GDM1 (cell line): ENCODE measurements around the gene TMEM108.

Experiments
- DNase-seq: peaks from one replicate; lab custom pipeline; 2025; lab: John Stamatoyannopoulos, UW

The TMEM108 gene

DNA sequence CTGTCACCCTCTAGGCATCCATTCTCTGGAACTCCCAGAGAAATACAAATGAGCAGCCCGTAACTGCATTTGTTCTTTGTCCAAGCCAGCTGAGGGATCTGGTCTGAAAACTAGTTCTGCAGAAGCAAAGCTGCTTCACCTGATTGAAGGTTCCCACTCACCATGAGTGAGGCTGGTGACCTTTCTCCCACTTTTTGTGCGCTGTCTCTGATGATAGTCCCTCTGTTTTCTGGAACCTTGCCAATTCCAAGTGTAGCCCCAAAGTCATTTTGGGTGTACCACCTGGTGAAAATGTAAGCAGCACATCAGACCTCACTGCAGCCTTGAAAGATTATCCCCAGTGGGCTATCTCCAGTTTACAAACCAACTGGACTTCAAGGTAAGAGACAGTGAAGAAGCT lies 322.3 kb downstream of the TMEM108 start:
- DNase-seq: no peak

DNA sequence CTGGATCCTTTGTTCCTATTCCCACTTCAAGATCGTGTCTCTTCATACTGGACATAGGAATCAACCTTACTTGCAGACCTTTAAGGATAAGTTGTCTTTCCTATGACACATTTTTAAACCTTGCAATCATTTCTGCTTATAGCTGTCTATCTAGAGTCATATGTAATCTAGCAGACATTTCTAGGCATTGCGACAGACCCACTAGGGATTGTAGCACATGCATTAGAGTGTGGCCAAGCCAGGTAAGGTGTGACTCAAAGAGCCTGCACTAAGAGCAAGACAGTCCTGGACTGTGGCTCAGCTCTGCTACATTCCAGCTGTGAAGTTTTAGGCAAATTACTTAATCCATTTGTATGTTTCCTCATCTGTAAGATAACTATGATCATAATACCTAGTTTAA lies 322.8 kb downstream of the TMEM108 start:
- DNase-seq: no peak

DNA sequence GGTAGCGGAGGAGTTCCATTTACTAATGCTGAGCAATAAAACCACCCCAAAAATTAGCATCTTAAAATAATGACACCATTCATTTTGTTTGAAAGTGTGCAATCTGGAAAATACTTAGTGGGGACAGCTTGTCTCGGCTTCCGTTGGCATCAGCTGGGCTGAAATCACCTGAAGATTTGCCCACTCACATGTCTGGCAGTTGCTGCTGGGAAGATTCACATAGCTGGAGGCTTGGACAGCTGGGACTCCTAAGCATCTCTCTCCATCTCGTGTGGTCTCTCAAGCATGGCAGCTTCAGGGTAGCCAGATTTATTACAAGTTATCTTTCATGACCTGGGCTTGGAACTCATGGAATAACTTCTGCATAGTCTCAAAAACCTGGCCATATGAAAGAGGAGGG lies 323.2 kb downstream of the TMEM108 start:
- no peak for DNase-seq

DNA sequence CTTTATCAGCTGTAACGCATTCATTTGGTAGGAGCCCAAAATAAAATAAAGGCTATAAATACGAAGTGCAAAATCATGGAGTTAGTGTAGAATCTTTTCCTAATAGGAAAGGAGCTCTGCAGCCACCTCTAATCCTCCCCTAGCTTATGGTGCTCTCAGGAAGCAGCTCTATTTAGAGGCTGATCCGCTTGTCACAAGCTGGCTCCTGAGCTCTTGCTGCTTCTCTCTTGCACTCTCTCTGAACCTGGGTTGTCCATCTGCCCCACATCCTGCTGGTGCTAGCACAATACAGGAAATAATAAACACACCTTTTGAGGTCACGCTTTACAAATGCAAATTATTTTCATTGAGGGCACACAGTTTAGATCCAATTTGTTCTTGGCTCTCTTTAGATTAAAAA lies 324.3 kb downstream of the TMEM108 start:
- DNase-seq: no peak

DNA sequence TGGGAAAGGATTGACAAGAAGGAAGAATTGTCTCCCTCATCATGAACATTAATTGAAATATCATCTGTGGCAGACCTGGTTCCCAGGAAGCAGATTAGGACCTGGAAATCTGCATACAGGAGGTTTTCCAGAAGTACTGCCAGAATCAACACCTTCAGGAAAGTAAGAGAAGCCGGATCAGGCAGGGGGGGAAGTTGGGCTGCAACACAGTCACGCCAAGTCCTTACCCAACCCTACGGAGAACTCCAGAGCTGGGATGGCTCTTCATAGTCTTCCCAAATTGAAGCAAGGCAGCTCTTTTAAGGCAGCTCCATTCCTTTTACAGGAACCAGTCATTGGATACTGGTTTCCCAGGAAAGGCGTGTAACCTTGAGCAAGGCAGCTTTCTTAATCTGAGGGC lies 326.5 kb downstream of the TMEM108 start:
- no peak for DNase-seq

DNA sequence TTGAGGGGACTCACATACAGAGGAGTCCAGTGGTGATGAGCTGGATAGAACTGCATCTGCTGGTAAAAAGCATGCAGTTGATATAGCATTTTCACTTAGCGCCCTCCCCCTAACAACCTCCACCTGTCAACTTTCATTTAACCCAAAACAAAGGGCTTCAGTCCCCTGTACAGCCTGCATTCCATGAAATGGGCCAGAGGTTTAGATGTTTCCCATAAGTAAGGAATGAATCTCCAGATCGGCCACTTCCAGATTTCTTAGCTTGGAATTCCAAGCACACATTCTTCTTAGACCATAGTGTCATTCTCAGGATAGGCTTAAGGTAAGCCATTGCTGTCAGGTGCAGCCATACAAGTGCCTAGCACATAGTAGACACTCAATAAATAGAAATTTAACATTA lies 328.7 kb downstream of the TMEM108 start:
- no peak for DNase-seq

DNA sequence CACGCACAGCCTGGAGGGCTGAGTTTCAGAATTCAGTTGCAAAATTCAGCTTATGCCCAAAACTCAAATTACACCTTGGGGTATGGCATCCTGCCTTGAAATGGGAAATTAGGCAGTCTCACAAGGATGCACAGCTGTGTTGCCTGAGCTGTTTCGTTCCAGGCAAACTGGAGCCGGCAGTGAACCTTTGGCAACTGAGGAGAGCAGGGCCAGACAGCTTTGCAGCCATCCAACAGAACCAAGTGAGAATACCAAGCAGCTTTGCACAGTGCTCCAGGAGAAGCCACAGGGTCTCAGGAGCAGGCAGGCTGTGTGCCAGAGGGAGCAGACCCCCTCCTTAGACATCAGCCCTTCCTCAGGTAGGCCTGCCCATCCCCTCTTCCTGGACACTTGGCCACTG lies 329.2 kb downstream of the TMEM108 start:
- no peak for DNase-seq

DNA sequence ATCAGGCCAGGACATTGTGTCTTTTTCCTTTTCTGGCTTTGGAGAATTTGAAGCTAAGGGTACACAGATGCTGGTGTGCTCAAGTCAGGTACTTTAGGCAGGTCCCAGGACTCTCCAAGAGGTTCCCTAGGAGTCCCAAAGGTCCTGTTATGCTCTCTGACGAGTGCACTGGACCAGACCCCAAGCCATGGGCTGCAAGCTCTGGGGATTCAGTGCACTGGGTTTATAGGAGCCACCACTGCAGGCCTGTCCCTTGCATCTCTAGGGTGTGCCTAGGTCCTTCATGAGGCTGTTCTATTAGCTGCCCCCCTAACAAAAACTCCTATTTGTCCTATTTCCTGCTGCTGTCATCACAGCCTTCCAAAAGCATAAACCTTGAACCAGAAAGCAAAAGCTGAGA lies 329.8 kb downstream of the TMEM108 start:
- no peak for DNase-seq

DNA sequence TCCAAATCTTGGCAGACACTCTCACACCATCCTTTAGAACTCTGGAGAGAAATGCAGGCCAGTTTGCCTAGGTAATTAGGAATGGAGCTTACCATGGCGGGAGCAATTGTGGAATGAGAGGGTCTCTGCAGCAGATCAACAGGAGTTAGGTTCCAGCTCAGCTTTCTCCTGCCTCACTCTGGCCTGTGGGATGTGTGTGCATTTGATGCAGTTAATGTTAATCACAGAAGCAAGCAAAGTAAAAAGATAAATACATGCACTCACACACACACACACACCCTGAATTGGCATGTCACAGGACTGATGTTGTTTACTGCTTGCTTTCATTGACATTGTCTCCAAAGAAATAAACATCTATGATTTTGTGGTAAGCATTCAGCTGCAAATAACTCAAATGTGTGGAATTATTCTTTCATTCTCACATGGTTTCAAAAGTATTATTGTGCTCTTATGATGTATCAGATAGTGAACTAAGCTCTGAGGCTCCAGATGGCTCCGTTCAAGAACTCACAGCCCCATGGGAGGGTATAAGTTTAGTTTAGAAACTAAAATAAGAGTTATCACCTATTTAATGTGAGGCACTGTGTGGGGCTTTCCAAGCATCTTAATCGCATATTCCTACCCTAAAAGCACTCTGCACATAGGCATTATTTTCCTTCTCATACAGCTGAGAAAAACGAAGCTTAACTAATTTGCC lies 330.3 kb downstream of the TMEM108 start:
- DNase-seq: no peak

DNA sequence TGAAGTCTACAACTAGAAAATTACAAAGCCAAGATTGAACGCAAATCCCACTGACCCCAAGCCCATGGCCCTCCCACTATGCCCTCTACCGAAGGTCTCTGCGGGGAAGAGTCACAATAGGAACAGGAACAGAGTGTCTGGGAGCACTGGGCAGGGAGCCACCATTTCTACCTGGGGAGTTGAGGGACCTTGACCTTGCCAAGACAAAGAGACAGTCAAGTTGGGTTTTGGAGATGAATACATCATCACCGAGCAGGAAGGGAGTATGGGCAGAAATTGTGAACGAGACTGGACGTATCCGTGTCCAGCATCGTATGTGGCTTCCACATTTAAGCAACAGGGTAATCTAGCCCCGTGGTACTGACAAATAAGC lies 330.9 kb downstream of the TMEM108 start:
- no peak for DNase-seq

DNA sequence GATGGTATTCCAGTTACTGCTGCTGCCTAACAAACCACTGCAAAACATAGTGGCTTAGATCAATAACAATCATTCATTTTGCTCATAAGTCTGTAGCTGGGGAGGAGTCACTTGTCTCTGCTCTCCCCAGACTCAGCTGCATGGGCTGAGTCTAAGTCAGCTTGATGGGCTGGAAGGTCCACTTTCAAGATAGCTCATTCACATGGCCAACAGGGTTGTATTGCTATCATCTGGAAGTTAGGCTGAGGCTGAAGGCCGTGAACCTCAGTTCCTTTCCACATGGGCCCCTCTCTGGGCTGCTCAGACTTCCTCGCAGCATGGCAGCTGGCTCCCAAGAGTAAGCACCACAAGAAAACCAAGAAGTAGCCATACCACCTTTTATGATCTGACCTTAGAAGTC lies 333.0 kb downstream of the TMEM108 start:
- no peak for DNase-seq

DNA sequence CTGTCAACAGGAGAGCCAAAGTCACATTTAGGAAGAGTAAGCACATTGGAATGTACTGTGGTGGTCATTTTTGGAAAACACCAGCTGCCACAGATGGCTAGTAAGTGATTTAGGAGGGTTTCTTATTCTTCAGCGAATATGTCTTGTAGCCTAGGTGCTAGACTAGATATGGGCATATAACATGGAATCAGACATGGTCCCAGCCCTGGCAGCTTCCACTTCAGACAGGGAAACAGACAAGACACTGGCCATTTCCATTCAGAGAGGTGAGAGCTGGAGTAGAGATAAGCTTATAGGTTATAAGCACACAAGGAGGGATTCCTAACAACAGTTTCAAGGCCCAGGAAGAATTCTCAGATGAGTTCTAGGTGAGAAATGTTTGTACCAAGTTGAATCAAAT lies 333.5 kb downstream of the TMEM108 start:
- DNase-seq: no peak

DNA sequence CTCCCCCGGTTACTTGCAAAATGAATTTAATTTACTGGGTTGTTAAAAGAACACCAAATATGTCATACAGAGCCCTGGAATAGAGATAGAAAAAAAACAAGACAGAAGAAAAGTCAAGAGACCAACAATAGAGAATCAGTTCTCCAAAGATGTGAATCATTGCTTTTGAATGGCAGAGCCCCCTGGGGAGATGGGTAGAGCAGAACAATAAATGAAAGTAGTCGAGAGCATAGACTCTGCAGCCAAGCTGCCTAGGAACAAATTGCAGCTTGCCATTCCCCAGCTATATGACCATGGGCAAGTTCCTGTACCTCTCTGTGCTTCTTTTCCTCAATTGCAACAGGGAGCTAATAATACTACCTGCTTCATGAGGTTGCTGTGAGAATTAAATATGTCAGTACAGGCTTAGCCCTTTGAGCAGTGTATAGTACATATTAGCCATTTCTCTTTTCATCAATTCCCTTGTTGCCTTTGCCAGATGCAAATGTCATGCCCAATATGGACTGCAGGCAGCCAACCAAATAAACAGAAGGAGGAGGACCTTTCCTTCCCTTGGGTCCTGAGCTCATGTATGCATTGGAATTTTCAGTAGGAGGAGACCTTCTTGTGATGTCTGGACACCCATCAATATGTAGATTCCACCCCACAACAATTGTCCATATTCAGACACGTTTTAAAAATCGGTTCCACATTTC lies 336.7 kb downstream of the TMEM108 start:
- no peak for DNase-seq

DNA sequence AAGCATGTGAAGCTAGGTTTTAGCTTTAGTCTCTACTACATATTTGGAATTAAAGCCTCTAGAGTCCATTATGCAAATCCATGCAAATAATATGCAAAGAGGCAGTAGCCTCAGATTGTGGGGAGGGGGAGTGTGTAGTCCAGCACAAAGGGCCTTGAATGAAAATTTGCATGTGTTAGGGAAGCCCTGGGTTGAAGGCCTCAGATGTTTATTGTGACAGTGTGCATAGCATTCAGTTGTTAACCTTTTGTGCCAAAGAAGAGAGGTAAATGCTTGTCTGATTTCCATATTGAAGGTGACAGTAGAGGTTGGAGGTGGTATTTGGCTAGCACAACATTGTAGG lies 337.2 kb downstream of the TMEM108 start:
- DNase-seq: no peak

DNA sequence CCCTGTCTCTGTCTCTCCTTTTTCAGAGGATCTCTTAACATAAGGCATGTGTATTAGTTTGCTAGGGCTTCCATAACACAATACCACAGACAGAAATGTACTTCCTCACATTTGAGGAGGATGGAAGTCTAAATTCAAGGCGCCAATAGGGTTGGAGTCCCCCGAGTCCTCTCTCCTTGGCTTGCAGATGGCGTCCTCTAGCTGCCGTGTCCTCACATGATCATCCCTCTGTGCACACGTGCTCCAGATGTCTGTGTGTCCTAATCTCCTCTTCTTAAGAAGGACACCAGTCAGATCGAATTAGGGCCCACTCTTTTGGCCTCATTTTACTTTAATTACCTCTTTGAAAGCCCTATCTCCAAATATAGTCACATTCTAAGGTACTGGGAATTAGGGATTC lies 338.6 kb downstream of the TMEM108 start:
- DNase-seq: no peak

DNA sequence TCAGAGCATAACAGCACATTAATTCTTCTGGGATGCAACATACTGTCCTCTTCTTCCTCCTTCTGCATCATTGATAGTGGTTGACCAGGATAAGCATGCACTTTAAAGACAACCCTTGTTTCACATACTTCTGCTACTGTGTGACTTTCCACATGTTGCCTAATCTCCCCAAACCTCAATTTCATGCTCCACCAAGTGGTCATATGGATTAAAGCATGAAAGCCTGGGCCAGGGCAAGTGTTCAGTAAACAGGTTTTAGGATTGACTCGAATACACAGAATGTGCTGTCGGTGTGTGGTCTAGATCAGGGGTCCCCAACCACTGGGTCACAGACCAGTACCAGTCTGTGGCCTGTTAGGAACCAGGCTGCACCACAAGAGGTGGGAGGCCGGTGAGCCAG lies 339.2 kb downstream of the TMEM108 start:
- DNase-seq: no peak

DNA sequence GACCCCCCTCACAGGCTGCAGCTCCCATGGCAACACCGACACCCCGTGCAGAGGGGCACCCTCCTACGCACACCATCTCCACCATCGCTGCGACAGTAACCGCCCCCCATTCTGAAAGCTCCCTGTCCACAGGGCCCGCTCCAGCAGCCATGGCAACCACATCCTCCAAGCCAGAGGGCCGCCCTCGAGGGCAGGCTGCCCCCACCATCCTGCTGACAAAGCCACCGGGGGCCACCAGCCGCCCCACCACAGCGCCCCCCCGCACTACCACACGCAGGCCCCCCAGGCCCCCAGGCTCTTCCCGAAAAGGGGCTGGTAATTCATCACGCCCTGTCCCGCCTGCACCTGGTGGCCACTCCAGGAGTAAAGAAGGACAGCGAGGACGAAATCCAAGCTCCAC lies 341.7 kb downstream of the TMEM108 start:
- no peak for DNase-seq

DNA sequence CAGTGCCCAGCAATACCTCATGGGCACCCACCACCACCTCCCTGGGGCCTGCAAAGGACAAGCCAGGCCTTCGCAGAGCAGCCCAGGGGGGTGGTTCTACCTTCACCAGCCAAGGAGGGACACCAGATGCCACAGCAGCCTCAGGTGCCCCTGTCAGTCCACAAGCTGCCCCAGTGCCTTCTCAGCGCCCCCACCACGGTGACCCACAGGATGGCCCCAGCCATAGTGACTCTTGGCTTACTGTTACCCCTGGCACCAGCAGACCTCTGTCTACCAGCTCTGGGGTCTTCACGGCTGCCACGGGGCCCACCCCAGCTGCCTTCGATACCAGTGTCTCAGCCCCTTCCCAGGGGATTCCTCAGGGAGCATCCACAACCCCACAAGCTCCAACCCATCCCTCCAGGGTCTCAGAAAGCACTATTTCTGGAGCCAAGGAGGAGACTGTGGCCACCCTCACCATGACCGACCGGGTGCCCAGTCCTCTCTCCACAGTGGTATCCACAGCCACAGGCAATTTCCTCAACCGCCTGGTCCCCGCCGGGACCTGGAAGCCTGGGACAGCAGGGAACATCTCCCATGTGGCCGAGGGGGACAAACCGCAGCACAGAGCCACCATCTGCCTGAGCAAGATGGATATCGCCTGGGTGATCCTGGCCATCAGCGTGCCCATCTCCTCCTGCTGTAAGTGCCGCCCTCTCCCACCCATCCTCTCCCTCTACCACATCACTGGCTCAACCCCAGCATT lies 342.5 kb downstream of the TMEM108 start:
- no peak for DNase-seq

DNA sequence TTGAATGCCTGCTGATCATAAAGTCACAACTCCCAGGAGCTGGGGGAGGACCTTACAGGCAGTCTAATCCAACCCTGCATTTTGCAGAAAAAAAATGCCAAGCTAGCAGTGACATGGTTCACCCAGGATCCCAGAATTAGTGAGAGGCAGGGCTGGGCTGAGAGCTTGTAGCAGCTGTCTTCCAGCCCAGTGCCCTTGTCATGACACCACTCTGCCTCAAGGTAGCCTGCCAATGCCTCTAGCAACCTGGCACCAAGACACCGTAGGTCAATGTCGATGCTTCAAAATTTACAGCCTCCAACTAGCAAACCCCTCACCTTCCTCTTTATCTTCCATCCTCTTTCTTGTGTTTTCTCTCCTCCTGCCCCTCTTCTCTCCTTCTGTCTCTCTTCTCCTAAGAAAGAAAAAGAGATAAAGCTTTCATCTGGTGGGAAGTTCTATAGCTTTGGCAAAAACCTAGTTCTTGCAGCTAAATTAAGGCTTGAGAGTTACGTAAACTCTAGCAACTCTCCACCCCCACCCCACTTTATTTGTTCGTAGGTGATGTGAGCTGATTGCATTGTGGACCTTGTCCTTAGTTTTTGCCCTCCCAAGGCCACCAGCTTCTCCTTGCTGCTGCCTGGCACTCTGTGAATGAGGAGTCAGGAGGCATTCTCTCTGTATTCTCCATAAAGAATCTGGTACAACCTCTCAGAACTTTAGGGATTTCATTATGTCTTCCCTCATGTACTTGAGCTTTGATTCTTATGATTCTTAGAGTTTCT lies 343.3 kb downstream of the TMEM108 start:
- no peak for DNase-seq

DNA sequence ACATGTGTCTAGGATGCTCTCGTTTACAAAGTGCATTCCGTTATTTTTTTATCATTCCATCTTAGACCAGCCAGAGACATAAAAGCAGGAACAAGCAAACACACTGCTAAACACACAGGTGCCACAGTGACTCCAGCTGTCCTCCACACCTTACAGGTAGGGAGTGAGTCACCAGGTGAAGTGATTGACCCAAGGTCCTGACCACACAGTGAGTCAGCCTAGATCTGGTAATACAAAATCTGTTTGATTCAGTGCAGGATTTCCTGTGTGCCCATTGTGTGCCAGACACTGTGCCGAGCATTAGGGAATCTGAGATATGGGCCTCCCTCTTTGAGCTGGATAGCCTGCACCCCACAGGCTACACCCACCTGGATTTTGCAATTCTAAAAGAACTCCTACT lies 345.0 kb downstream of the TMEM108 start:
- DNase-seq: no peak

DNA sequence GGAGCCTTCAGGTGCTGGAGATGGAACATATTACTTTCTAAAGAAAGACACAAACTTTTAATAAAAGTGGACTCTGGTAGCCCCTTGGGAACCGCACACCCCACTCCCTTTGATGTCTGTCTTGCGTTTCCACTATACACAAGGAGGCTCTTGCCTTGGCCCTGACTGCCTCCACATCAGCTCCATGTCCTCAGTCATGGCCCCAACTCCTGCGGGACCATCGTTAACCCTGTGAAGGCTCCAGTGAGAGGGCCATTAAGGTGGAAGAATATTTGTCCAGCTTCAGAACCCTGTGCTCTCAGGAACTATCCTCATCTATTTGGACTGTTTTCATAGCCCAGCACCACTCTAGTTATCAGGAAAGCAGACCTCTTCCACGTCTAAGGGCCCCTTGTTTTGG lies 345.6 kb downstream of the TMEM108 start:
- no peak for DNase-seq

DNA sequence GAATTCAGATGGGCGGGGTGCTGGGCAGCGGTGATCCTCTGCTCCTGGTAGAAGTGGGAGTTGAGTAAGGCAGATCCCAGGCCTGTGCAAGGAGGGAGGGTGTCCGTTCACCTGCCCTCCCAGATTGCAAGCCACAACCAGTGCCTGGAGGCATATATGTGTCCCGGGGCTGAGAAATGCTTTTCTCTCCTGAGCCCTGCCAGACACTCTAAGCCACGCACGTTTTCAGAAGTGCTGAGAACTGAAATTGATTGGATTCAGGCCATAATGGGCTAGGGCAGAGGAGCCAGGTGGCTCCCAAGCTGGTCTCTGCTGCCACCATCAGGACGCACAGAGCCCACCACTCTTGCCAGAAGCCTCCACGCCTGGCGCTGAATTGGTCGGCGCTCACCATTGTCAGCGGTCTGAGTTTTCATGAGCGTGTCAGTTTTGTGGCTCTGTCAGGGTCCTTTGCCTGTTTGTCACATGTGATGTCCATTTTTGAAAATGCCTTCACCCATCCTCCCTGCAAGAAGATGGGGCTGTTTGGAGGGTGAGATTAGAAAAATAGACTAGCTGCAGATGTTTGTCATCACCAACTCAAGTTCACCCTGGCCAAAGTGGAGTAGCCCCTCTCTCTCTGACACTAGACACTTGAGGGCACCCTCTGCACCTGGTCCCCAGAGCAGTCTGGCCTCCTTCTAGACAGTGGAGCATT lies 346.3 kb downstream of the TMEM108 start:
- peak; percentile 18 for DNase-seq
